LoVo (cell line): ENCODE measurements around the gene RAB21.
"Not testable (repeated sequence)": the region's sequence is repeated elsewhere in the genome, so short reads cannot be mapped to it uniquely, and the experiment has no call there.

Experiments used
- DNase-seq: peaks from one replicate; pipeline ENCODE4 v3.0.0-alpha.2; 2016; ENCODE audit warnings: low spot score

Gene RAB21

DNA sequence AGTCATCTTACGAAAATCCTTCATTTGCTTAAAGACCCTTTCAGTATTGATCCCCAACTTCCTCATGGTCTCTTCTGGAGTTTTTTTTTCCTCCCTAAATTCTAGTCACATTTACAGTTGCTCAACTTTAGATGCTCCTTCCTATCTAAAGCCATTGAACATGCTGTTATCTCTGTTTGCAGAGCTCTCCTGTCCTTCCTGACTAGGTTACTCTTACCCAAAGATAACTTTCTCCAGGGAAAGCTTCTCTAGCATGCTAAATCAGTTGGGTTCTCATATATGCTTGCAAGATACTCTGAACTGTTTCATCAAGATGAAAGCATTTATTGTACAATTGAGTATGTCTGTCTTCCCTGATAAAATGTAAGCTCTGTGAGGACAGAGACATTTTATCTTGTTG, 1.8 kb upstream of the RAB21 start:
- DNase-seq: no peak

DNA sequence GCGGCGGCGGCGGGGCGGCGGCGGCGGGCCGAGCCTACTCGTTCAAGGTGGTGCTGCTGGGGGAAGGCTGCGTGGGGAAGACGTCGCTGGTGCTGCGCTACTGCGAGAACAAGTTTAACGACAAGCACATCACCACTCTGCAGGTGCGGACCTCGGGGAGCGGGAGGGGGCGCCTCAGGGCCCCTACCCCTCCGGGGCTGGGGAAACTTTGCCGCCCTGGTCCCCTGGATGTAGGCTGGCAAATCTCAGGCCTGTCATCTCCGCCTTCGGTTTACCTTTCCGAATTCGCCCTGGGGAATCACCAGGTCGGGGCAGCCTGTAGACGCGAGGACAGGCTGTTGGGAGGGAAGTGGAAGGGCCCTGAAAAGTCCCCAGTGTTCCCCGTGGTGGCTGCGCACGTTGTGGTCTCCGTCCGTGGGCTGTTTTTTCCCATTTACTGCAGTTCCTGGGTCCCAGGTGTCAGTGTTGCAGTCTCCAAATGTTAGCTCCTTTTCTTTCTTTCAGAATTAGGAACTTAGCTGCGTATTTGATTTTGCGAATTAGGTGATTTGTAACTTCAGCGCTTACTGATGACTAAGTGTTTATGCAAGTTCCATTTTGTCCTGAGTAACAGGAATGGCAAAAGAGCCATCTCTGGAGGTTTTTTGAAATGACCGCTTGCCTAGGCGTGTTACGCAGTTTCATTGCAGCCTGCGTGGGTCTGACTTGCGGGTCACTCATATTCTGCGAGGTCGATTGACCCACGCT, 656 bp downstream of the RAB21 start:
- DNase-seq: peak; percentile 49

DNA sequence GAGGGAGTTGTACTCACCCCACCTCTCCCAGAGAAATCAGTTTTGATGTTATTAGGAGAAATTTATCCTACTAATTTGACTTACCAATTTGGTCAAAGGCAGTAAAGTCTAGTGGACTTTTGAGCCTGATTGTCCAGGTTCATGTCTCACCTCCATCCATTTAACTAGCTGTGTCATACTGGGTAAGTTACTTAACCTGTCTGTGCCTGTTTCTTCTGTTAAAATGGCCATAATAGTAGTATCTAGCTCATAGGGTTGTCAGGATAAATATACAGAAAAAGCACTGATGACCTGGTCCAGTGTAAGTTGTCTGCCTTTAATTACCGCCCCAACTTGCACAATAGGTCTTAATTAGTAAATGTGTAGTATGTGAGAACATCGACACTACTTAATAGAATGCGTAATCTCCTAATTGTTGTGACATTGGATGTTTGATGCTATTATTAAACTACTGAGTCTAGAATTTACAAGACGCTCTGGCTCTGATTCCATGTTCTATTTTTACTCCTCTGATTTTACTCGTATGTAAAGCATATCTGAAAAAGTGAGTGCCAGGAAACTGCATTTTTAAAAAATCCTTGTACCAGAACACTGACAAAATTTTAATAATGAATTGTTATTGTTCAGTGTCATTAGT, 1.5 kb downstream of the RAB21 start:
- no peak for DNase-seq

GRCh38 chr12:71759941-71760340, 5.3 kb downstream of the RAB21 start:
- DNase-seq: no peak

- no peak for DNase-seq
These were observed 5.8 kb downstream of the RAB21 start for GRCh38 chr12:71760471-71760870.

DNA sequence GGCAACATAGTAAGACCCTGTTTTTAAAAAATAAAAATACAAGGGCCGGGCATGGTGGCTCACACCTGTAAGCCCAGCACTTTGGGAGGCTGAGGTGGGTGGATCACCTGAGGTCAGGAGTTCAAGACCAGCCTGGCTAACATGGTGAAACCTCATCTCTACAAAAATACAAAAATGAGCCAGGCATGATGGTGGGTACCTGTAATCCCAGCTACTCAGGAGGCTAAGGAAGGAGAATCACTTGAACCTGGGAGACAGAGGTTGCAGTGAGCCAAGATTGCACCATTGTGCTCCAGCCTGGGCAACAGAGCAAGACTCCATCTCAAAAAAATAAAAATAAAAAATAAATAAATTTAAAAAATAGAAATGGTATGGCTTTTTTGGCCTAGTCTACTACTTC, 6.7 kb downstream of the RAB21 start:
- not testable (repeated sequence) for DNase-seq

DNA sequence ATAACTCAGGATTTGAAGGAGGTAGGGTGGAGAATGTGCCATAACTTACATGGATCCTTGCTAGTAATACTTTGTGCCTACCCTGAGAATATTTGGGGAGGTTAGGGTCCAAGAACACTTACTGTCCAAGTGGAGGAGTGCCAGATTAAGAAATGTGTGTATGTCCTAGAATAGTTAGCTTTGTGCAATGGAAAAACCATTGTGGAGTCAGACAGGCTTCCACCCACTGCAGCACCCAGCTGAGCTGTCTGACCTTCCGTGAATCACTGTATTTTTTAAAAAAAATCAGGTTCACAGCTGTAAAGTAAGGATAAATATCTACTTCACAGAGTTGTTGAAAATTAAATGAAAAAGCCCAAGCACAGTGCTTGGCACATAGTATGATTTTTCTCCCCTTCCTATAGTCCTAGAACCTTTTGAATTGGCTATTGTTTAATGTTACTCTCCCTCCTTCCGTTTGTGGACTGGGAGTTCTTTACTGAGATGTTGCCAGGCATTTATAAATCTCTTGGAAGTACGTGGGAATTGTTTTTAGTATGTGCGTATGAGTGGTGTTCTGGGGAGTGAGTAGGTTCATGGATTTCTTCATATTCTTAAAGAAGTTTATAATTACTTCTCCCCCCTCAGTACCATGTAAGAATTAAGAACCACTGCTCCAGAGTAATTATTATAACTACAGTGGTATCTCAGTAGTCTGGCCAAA, 9.2 kb downstream of the RAB21 start:
- no peak for DNase-seq

DNA sequence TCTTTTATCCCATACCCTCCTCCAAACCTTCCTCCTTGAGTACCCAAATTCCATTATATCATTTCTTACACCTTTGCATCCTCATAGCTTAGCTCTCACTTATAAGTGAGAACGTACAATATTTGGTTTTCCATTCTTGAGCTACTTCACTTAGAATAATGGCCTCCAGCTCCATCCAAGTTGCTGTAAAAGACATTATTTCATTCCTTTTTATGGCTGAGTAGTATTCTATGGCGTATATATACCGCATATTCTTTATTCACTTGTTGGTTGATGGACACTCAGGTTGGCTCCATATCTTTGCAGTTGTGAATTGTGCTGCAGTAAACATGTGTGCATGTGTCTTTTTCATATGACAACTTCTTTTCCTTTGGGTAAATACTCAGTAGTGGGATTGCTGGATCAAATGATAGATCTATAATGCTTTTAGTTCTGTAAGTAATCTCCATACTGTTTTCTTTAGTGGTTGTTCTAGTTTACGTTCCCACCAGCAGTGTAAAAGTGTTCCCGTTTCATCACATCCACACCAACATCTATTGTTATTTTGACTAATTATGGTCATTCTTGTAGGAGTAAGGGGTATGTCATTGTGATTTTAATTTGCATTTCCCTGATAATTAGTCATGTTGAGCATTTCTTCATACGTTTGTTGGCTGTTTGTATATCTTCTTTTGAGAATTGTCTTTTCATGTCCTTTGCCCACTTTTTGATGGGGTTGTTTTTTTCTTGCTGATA, 10.1 kb downstream of the RAB21 start:
- no peak for DNase-seq

GRCh38 chr12:71766202-71766601, 11.5 kb downstream of the RAB21 start:
- no peak for DNase-seq

GRCh38 chr12:71767183-71767582, 12.5 kb downstream of the RAB21 start:
- DNase-seq: no peak

- no peak for DNase-seq
These were observed 14.2 kb downstream of the RAB21 start for GRCh38 chr12:71768900-71769299.

DNA sequence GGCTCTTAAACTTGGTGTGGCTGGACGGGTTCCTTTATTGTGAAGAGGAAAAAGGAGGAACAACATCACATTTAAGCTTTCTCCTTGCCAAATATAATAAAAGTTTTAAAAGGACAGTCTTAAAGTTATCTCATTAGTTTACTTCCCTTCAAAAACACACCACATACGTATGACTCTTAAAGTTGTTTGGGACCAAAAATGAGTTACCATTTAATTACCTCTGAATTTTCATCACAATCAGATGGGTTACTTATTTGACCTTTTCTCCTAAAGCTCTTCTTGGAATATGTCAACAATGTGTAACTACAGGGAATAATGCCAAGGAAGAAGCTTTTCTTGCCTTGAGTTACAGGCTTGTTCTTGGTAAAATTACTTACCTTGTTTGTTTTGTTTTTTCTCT, 16.4 kb downstream of the RAB21 start:
- DNase-seq: no peak

DNA sequence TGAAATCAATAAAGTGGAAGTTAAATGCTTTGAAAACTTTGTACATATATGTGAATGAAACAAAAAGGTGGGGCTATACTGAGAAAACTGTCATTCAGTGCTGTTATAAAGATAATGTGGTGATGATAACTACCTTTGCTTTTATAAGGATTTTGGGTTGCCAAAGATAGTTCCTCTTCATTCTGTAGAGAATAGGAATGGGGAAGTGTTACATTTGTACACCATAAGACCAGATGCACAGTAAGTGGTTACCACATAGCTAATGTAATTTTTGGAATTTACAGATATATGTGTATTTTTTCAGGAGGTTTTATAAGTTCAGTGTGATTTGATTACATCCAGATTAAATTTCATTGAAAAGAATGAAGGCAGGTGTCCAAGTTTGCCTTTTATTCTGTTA, 18.1 kb downstream of the RAB21 start:
- no peak for DNase-seq

- peak; percentile 53 for DNase-seq
These were observed 25.7 kb downstream of the RAB21 start for GRCh38 chr12:71780237-71780822.

DNA sequence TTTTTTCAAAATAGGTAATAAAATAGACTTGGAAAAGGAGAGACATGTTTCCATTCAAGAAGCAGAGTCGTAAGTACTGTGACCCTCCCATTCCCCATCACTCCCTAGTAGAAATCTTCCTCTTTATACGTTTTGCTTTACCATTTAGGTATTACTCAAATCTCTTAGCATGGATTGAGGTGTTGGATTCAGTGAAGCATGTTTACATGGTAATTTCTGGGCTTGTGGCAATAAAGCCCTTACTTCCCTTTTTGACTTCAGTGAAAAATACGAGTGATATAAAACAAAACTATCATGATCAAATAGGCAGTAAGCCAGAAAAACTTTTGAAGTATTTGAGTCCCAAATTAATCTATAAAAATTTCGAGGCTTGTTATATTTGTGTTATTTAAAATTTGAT, 27.4 kb downstream of the RAB21 start:
- DNase-seq: no peak

GRCh38 chr12:71786829-71787228, 32.2 kb downstream of the RAB21 start:
- DNase-seq: no peak

GRCh38 chr12:71787580-71787979, 32.9 kb downstream of the RAB21 start:
- DNase-seq: no peak

DNA sequence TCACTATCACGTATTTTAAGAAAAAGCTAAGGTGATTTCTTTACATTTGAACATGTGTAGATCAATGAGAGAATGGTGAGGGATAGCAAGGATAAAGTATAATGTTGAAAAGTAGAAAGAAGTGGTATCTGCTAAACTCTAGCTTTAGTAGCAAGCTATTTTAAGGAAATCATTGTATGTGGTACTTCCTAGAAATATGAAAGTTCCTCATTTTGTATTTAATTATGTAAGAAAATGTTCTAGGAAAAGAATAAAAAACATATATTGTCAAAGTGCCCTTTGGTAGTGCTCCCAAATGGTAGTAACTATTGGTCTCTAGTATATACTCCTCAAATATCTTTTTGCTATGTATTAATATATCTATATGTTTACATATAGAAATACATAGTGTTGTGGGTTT, 35.7 kb downstream of the RAB21 start:
- no peak for DNase-seq

DNA sequence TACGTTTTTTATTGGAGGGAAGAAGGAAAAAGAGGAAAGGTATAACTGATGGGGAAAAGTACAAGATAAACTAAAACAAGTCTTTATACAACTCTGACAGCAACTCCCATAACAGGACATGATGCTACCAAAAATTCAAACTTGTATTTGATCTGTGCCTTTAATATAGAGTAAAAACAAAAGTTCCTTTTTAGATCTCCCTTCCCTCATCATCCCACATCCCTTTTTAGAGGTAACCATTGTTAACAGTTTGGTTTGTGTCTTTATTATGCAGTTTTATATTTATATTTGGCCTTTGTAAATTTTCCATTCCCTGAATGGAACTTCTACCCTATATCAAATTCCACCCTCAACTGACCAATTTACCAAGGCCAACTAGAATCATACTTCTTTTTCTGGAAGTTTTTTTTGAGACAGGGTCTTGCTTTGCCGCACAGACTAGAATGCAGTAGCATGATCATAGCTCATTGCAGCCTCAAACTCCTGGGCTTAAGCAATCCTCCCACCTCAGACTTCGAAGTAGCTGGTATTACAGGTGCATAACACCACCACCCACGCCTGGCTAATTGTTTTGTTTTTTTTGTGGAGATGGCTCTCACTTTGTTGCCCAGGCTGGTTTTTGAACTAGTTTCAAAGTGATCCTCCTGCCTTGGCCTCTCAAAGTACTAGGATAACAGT, 36.9 kb downstream of the RAB21 start:
- DNase-seq: no peak

DNA sequence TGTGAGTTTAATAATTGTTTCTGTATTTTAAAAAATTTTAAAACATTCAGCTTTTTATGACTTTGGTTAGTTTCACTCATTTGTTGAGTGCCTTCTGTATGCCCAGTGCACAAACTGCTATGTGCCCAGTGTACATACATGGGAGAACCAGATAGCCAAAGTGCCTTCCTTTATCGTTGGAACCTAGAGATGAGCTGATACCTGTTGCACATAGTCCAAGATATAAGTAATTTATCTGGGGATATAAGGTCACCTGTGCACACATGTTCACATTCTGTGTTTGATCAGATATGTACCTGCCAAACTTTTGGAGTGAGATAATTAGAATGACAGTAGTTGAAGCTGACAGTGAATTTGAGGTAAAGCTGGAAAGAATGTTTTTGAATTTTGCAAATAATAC, 37.9 kb downstream of the RAB21 start:
- DNase-seq: no peak

DNA sequence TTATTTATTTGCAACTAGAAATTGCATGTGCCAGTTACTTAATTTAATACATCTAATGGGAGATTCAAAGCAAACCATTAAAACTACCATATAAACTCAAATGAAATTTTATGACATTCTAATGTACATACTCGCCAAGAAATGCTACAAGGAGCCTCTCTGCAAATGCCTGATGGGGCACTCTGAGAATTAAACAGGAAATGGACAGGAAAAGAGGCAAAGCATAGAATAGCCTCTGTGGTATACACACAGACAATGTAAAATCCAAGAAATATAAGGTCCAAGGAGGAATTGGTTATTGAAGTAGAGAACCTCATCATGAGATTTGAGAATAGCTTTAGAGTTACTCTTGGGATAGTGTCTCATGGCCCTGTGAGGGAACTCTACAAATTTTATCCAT, 41.2 kb downstream of the RAB21 start:
- no peak for DNase-seq

GRCh38 chr12:71797531-71797930, 42.9 kb downstream of the RAB21 start:
- no peak for DNase-seq
